ENCODE results near the gene SPEF2.
A peak's percentile ranks its signal among the peaks of the same experiment; 100 is the strongest.

SPEF2 gene

GRCh38 chr5:35785601-35786085 lies 168.0 kb downstream of the SPEF2 start:
- no peak for DNase-seq

DNA sequence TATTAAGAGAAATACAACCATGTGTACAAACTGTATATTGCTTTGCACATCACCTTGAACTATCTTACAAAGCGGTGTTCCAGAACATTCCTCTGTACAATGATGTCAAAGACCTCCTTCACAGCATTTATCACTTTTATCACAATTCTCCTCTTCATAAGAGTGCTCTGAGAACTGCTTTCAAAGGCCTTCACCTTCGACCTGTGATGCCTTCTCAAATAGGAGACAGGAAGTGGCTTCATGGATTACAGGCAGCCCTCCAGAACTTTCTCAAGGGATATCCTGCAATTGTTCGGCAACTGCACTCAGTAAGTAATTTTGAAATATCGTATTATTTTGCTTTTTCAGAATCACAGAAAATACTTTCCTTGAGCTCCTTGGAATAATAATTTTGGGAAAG lies 171.1 kb downstream of the SPEF2 start:
- DNase-seq = no peak

DNA sequence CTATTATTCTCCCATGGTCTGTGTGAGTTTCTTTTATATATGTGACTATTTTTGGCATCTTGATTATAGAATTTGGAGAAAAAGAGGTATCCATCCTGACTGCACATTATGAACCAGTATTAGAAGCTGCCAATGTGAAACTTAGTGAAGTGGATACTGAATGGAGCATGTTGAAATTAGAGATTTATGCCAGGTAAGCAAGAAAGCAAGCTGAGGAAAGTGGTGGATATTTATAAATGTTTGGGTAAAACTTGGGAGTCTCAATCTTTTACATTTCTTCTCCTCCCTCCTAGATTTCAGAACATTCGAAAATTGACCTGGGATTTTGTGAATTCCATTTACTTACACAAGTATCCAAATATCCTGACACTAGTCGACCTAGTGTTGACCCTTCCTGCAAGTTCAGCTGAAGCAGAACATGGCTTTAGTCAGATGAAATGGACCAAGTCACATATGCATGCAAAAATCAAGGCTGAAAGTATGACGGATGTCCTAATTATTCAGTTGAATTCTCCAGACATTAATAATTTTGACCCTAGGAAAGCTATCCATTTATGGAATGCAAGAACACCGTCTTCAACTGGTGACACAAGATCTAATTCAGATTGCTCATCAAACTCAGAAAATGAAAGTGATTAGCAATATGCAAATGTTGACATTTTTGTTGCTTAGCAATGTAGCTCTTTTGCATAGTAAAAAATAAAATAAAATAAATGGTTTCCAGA lies 172.2 kb downstream of the SPEF2 start:
- DNase-seq = no peak

DNA sequence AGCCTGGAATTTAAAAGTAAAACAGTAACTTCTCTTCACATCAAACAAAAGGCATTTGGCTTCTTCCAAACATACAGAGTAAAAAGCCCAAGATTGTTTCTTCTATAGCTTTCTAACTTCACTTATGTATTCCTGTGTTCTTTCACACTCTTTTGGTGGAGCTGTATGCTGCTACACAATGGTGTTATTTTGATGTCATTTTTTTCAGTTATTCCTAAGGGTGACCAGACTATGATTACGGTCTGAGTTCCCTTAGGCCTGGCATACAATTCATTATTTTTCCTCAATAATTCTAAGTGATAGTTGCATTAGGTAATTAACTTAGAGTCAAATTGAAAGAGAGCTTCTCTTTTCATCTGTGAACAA lies 172.8 kb downstream of the SPEF2 start:
- DNase-seq = no peak

DNA sequence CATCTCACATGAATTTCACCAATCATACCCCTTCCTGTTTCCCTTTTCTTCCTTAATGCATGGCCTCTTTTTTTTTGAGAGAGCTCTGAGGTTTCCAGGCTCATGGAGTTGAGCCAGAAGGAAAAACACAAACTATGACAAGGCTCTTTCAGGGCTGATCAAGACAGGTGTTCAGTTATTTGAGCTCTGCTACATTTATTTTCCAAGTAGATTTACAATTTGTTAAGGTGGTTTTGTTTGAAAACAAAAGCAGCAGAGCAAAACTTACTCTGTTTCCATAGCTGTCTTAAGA lies 176.6 kb downstream of the SPEF2 start:
- DNase-seq = no peak

DNA sequence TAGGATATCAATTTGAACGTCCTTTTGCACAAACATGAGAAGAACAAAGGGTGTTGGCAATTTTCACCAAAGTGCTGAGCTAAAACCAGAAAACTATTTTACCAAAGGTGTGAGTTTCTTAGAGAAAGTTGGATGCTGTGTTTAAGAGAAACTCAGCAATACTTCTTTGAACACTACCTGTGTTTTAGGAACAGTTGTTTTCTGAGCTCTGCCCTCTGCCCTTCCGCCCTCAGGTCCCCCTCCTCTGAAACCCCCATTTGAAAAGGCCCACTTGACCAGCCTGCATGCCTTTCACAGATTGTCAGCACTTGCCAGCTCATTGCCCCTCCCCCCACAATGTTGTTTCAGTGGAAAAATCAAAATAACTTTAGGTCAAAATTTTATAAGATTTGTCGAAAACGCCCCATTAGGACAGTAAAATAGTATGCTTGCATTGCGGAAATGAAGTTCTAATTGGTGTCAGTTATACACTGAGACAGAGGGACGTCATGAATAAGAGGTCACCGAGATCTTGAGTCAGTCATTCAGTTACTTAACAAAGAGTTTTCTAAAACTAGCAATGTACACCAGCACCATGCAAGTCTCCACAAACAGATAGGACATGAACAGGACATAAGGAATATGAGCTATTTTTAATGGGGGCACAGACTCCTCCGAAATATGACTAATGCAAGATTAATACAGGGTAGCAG lies 177.2 kb downstream of the SPEF2 start:
- DNase-seq = no peak

- no peak for DNase-seq
Observed at GRCh38 chr5:35799181-35799580, 181.5 kb downstream of the SPEF2 start.

DNA sequence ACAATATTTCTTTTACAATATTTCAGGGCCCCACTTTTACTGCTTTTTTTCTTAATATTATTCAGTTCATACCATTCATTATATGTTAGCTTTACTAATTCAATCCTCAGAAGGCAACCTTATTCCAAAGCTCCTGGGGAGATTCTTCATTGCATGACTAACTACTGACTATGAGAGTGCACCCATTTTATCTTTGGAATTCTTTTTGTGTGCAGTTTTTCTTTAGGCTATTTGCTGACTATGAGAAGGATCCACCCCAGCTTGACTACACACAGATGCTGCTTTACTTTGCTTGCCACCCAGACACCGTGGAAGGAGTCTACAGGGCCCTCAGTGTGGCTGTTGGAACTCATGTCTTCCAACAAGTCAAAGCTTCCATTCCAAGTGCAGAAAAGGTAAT lies 182.1 kb downstream of the SPEF2 start:
- no peak for DNase-seq

GRCh38 chr5:35803191-35803651 lies 185.6 kb downstream of the SPEF2 start:
- DNase-seq = peak; percentile 40

DNA sequence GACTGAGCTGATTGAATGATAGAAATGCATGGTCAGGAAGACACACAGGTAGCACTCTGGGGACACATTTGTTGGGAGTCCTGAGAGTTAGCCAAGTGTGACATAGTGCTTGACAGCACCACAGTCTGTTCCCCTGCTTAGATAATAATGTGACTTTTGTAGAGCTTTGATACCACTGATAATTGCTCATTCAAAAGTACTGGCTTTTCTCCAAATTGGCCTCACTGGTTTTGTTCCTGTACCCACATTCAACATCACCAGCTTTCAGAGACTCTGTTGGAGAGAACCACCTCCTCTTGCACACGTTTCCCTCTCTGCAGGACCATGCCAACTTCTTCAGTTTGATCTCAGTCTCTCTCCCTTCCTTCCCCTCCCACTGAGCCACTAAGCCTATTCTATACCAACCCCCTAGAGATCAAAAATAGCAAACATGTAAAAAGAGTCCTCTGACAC lies 186.6 kb downstream of the SPEF2 start:
- no peak for DNase-seq

- DNase-seq = no peak
Observed at GRCh38 chr5:35804841-35805240, 187.2 kb downstream of the SPEF2 start.

GRCh38 chr5:35810601-35811000 lies 192.9 kb downstream of the SPEF2 start:
- DNase-seq = no peak

DNA sequence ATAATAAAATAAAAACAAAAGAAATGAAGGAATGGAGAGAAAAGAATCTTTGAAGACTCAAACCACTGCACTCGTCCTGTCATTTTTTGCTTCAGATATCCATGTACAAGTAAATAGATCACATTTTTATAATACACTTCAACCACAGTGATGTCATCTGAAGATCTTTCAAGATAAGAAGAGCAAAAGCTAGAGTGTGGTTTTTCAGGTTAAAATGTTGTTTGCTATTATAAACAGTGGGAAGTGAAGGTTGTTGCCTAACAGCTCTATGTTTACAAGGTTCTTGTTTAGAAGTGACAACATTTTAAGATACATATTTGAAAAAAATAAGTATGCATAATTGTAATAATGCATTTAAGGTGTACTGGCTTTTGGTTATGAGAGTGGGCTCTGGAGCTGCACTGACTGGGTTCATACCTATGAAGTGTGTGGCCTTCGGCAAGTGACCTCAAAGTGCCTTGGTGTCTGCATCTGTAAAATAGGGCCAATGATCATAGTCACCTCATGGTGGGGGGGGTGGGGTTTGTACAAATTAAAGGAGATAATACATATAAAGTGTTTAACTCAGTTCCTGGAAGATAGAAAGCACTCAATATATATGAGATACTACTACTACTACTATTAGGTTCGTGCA lies 193.6 kb downstream of the SPEF2 start:
- DNase-seq = no peak

DNA sequence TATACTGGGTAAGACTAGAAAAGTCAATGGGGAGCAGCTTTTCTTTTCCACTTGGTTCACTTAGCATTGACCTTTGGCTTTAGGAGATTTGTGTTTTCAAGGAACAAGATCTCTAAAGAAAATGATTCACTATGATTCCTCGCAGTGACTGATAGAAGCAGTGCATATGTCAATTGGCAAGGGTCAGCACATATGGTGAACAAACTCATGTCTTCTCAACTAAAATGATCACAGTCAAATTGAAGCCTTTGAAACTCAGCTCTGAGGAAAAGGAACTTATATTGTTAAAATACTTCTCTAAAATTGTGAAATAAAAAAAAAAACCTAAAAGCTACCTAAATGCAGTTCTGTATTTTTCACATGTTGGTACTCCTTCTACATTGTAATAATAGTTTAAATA lies 195.9 kb downstream of the SPEF2 start:
- no peak for DNase-seq

- no peak for DNase-seq
Observed at GRCh38 chr5:35815089-35815936, 197.7 kb downstream of the SPEF2 start.

GRCh38 chr5:35816881-35817521 lies 199.3 kb downstream of the SPEF2 start:
- DNase-seq = no peak

DNA sequence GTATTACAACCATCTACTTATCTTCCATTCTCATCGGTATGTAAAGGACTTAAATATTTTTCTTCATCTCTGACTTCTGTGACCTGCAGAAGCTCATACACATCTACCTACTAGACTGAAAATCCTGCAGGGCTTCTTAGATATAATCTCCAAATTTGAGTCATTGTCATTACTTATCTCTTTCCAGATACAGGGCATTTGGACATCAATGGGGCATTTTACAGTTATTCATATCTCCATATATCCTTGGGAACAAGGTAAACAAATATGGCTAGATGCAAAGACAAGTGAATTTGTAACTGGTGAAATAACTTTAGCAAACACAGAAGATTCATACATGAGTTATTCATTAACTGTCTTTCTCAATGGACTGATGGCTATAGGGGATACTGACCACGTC lies 201.4 kb downstream of the SPEF2 start:
- no peak for DNase-seq

GRCh38 chr5:35819668-35820067 lies 202.0 kb downstream of the SPEF2 start:
- DNase-seq = no peak

DNA sequence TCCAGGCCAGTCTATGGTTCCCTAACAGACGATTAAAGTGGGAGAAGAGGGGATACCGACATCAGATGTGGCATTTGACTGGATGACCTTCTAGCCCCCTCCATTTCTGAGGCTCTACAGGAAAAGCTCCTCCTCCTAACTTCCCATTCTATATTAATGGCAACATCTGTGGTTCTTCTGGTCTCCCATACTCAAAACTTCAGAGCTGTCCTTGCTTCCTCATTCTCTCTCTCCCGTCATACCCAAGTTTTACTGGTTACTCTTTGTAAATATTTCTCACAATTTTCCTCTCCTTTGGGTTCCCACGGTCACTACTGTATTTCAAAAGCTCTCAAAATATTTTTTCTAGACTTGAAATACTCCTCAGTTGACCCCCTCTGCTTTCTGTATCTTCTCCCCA lies 203.1 kb downstream of the SPEF2 start:
- no peak for DNase-seq

- DNase-seq = no peak
Observed at GRCh38 chr5:35821513-35821912, 203.8 kb downstream of the SPEF2 start.

GRCh38 chr5:35822511-35822910 lies 204.8 kb downstream of the SPEF2 start:
- DNase-seq = no peak

- no peak for DNase-seq
Observed at GRCh38 chr5:35823347-35824098, 205.9 kb downstream of the SPEF2 start.
